CD4-positive, alpha-beta T cell treated with Interleukin-21 for 1 hour (primary cell): ENCODE data around the gene USP32.
"Not testable (repeated sequence)": the region's sequence is repeated elsewhere in the genome, so short reads cannot be mapped to it uniquely, and the experiment has no call there.

Experiments
- DNase-seq: peaks from one replicate; pipeline ENCODE4 v3.0.0-alpha.2; 2020

USP32 gene

GRCh38 chr17:60392042-60392844 lies at the start of gene USP32:
Gene USP32 (minus strand): TSS chr17:60392133. CDS start chr17:60391939, 194 bp downstream.
- DNase-seq: peak; percentile 99

- no peak for DNase-seq
Measured at GRCh38 chr17:60439501-60439900, 47.6 kb upstream of the USP32 start.

GRCh38 chr17:60436676-60437075 lies 44.7 kb upstream of the USP32 start:
- DNase-seq: no peak

GRCh38 chr17:60435244-60436167 lies 43.6 kb upstream of the USP32 start:
- DNase-seq: peak; percentile 74

GRCh38 chr17:60433021-60433997 lies 41.4 kb upstream of the USP32 start:
- not testable (repeated sequence) for DNase-seq

- DNase-seq: not testable (repeated sequence)
Measured at GRCh38 chr17:60430561-60430960, 38.6 kb upstream of the USP32 start.

- DNase-seq: not testable (repeated sequence)
Measured at GRCh38 chr17:60428491-60428890, 36.6 kb upstream of the USP32 start.

GRCh38 chr17:60426596-60426995 lies 34.7 kb upstream of the USP32 start:
- DNase-seq: no peak

- no peak for DNase-seq
Measured at GRCh38 chr17:60425626-60426025, 33.7 kb upstream of the USP32 start.

- DNase-seq: no peak
Measured at GRCh38 chr17:60423865-60424264, 31.9 kb upstream of the USP32 start.

GRCh38 chr17:60422162-60422665 lies 30.3 kb upstream of the USP32 start, which contains the start of gene CHCT1:
Gene CHCT1 (plus strand): TSS chr17:60422489. CDS start chr17:60422593, 104 bp downstream.
- no peak for DNase-seq

- peak; percentile 75 for DNase-seq
Measured at GRCh38 chr17:60421273-60422161, 29.6 kb upstream of the USP32 start.

GRCh38 chr17:60419875-60420274 lies 27.9 kb upstream of the USP32 start:
- not testable (repeated sequence) for DNase-seq

- not testable (repeated sequence) for DNase-seq
Measured at GRCh38 chr17:60419003-60419402, 27.1 kb upstream of the USP32 start.

GRCh38 chr17:60416368-60416925 lies 24.5 kb upstream of the USP32 start:
- DNase-seq: no peak

- no peak for DNase-seq
Measured at GRCh38 chr17:60415146-60415545, 23.2 kb upstream of the USP32 start.

GRCh38 chr17:60412701-60413100 lies 20.8 kb upstream of the USP32 start:
- DNase-seq: no peak

- no peak for DNase-seq
Measured at GRCh38 chr17:60410001-60410400, 18.1 kb upstream of the USP32 start.

GRCh38 chr17:60406887-60407286 lies 15.0 kb upstream of the USP32 start:
- no peak for DNase-seq

- no peak for DNase-seq
Measured at GRCh38 chr17:60403962-60404361, 12.0 kb upstream of the USP32 start.

- no peak for DNase-seq
Measured at GRCh38 chr17:60403523-60403810, 11.5 kb upstream of the USP32 start.
